Astrocyte (in vitro differentiated cells and primary cell): Measurements from ENCODE around the gene KMT5C. TPM values are rescaled to one million over a fixed set of nuclear protein-coding genes. Genes with fewer than 3 reads are reported as not detected.

ENCODE experiments used
- DNase-seq: peaks from one replicate; pipeline ENCODE4 v3.0.0-alpha.2; 2010; ENCODE audit warnings: low read depth
- FAIRE-seq: peaks from 2 replicates; lab custom pipeline; 2011; peaks lifted over from hg19 to GRCh38; lab: Jason Lieb, UNC
- H2AFZ ChIP-seq: 2 replicates; pipeline ENCODE4 v1.6.0; 2012; ENCODE audit warnings: low read depth, low read length, inconsistent platforms
- H3K27ac ChIP-seq: 2 replicates; pipeline ENCODE4 v1.5.1; 2011; ENCODE audit warnings: low read depth, low read length, inconsistent platforms
- H3K27me3 ChIP-seq: 2 replicates; pipeline ENCODE4 v1.6.0; 2011; ENCODE audit warnings: low read length, inconsistent platforms; ENCODE audit not compliant: insufficient read depth
- H3K36me3 ChIP-seq: 2 replicates; pipeline ENCODE4 v1.5.1; 2011; ENCODE audit warnings: low read length, inconsistent platforms; ENCODE audit not compliant: insufficient read depth
- H3K4me1 ChIP-seq: 2 replicates; pipeline ENCODE4 v1.5.1; 2011; ENCODE audit warnings: low read length, inconsistent platforms; ENCODE audit not compliant: insufficient read depth
- H3K4me2 ChIP-seq: 2 replicates; pipeline ENCODE4 v1.6.0; 2012; ENCODE audit warnings: low read length, inconsistent platforms
- H3K4me3 ChIP-seq: 2 replicates; pipeline ENCODE4 v1.5.1; 2011; ENCODE audit warnings: low read depth, mild to moderate bottlenecking, low read length, inconsistent platforms; ENCODE audit not compliant: insufficient read depth
- H3K79me2 ChIP-seq: 2 replicates; pipeline ENCODE4 v1.6.0; 2012; ENCODE audit warnings: mild to moderate bottlenecking, low read length, inconsistent platforms; ENCODE audit not compliant: insufficient read depth
- H3K9ac ChIP-seq: 2 replicates; pipeline ENCODE4 v1.6.0; 2012; ENCODE audit warnings: mild to moderate bottlenecking, low read length, inconsistent platforms
- H3K9me3 ChIP-seq: 2 replicates; pipeline ENCODE4 v1.5.1; 2012; ENCODE audit warnings: low read depth, mild to moderate bottlenecking, low read length, inconsistent platforms; ENCODE audit not compliant: insufficient read depth
- H4K20me1 ChIP-seq: 2 replicates; pipeline ENCODE4 v1.6.0; 2012; ENCODE audit warnings: low read length, inconsistent platforms; ENCODE audit not compliant: insufficient read depth
- H3K27ac Mint-ChIP-seq: one replicate; pipeline ENCODE4 v1.8.0; 2021; ENCODE audit warnings: mild to moderate bottlenecking, mixed read lengths; ENCODE audit not compliant: unreplicated experiment
- H3K27me3 Mint-ChIP-seq: one replicate; pipeline ENCODE4 v1.8.0; 2021; ENCODE audit warnings: low read depth, mixed read lengths; ENCODE audit not compliant: unreplicated experiment
- H3K36me3 Mint-ChIP-seq: one replicate; pipeline ENCODE4 v1.8.0; 2021; ENCODE audit warnings: low read depth, mixed read lengths; ENCODE audit not compliant: unreplicated experiment
- H3K4me1 Mint-ChIP-seq: one replicate; pipeline ENCODE4 v1.8.0; 2021; ENCODE audit warnings: low read depth, mixed read lengths; ENCODE audit not compliant: unreplicated experiment
- H3K4me3 Mint-ChIP-seq: one replicate; pipeline ENCODE4 v1.8.0; 2021; ENCODE audit warnings: mild to moderate bottlenecking, moderate library complexity, mixed read lengths; ENCODE audit not compliant: unreplicated experiment
- H3K9me3 Mint-ChIP-seq: one replicate; pipeline ENCODE4 v1.8.0; 2021; ENCODE audit warnings: mild to moderate bottlenecking, mixed read lengths; ENCODE audit not compliant: unreplicated experiment
- EZH2 ChIP-seq: IDR thresholded peaks from 2 replicates; pipeline ENCODE4 v1.6.1; 2012; ENCODE audit warnings: mild to moderate bottlenecking, low read length, inconsistent platforms; ENCODE audit not compliant: insufficient read depth
- total RNA-seq: library from RNA; stranded (reverse); gene quantifications from 2 replicates; pipeline ENCODE4 v1.2.1, GENCODE V29; 2021
- TF ChIP-seq, protein P1 (sequence below): IDR thresholded peaks from 2 replicates; pipeline ENCODE4 v1.5.1; 2011; ENCODE audit warnings: low read depth, mild to moderate bottlenecking, inconsistent platforms, low read length, moderate library complexity; ENCODE audit not compliant: insufficient read depth

Gene KMT5C
- total RNA-seq, 1 donor from 2014 or later, result 14.6 TPM

DNA sequence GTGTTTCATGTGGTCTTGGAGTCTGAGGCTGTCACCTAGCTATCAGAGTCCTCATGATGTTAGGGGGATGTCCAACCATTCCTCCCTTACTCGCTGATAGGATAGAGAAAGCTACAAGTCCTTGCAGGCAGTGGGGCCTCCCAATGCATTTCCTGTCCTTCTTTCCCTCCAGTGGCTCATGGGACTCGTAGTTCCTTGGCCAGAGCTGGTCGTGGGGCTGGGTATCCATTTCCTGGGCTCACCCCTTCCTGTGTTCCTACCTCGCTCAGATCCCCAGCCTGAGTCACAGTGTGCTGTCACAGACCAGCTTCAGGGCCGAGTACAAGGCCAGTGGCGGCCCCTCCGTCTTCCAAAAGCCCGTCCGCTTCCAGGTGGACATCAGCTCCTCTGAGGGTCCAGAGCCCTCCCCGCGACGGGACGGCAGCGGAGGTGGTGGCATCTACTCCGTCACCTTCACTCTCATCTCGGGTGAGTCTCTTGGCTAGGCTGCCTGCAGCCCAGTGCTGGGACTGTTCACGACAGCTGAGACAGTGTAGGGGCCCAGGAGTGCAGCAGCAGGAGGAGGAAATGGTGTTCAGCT is 33.6 kb upstream of the KMT5C start:
- H3K4me3 Mint-ChIP-seq, result no peak overlapping the region
- Histone ChIP-seq H3K9ac (no peak overlapping the region), H3K27ac (no peak overlapping the region), H3K36me3 (peaks cover 23% of the 10 kb centered on the region), H3K27me3 (no peaks in the 10 kb centered on the region), H3K9me3 (peaks cover 3% of the 10 kb centered on the region), H2AFZ (no peak overlapping the region), H3K4me3 (no peak overlapping the region), H3K79me2 (no peaks in the 10 kb centered on the region), H4K20me1 (no peaks in the 10 kb centered on the region), H3K4me2 (no peak overlapping the region), H3K4me1 (peaks cover 4% of the 10 kb centered on the region)
- peak overlapping the region; percentile 58 for H3K27ac Mint-ChIP-seq
- peaks cover 38% of the 10 kb centered on the region for H3K36me3 Mint-ChIP-seq
- FAIRE-seq (no peak), DNase-seq (no peak)
- no peak for TF ChIP-seq EZH2
- TF ChIP-seq, protein P1, sequence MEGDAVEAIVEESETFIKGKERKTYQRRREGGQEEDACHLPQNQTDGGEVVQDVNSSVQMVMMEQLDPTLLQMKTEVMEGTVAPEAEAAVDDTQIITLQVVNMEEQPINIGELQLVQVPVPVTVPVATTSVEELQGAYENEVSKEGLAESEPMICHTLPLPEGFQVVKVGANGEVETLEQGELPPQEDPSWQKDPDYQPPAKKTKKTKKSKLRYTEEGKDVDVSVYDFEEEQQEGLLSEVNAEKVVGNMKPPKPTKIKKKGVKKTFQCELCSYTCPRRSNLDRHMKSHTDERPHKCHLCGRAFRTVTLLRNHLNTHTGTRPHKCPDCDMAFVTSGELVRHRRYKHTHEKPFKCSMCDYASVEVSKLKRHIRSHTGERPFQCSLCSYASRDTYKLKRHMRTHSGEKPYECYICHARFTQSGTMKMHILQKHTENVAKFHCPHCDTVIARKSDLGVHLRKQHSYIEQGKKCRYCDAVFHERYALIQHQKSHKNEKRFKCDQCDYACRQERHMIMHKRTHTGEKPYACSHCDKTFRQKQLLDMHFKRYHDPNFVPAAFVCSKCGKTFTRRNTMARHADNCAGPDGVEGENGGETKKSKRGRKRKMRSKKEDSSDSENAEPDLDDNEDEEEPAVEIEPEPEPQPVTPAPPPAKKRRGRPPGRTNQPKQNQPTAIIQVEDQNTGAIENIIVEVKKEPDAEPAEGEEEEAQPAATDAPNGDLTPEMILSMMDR, result no peak
- H3K4me1 Mint-ChIP-seq, result no peaks in the 10 kb centered on the region
- H3K9me3 Mint-ChIP-seq, result no peaks in the 10 kb centered on the region
- no peaks in the 10 kb centered on the region for H3K27me3 Mint-ChIP-seq

- FAIRE-seq (no peak), DNase-seq (no peak)
- no peak overlapping the region for H3K4me2 ChIP-seq
- no peaks in the 10 kb centered on the region for H3K79me2 ChIP-seq
- Mint-ChIP-seq H3K27ac (no peak overlapping the region), H3K36me3 (peaks cover 38% of the 10 kb centered on the region), H3K9me3 (no peaks in the 10 kb centered on the region), H3K4me3 (no peak overlapping the region), H3K4me1 (no peaks in the 10 kb centered on the region), H3K27me3 (no peaks in the 10 kb centered on the region)
- no peak overlapping the region for H3K9ac ChIP-seq
- no peaks in the 10 kb centered on the region for H4K20me1 ChIP-seq
- H2AFZ ChIP-seq, result no peak overlapping the region
- H3K36me3 ChIP-seq, result peaks cover 23% of the 10 kb centered on the region
- TF ChIP-seq, protein P1, result no peak
- TF ChIP-seq EZH2, result no peak
- no peaks in the 10 kb centered on the region for H3K4me1 ChIP-seq
- H3K9me3 ChIP-seq, result peaks cover 3% of the 10 kb centered on the region
- H3K4me3 ChIP-seq, result no peak overlapping the region
- no peaks in the 10 kb centered on the region for H3K27me3 ChIP-seq
- H3K27ac ChIP-seq, result no peak overlapping the region
Measured at GRCh38 chr19:55306712-55307111, 33.0 kb upstream of the KMT5C start.

GRCh38 chr19:55308281-55308680 is 31.4 kb upstream of the KMT5C start:
- FAIRE-seq (no peak), DNase-seq (no peak)
- H3K27ac ChIP-seq, result no peak overlapping the region
- no peaks in the 10 kb centered on the region for H3K4me1 Mint-ChIP-seq
- H3K9me3 Mint-ChIP-seq, result no peaks in the 10 kb centered on the region
- no peaks in the 10 kb centered on the region for H4K20me1 ChIP-seq
- H3K79me2 ChIP-seq, result no peaks in the 10 kb centered on the region
- H3K4me2 ChIP-seq, result no peak overlapping the region
- H3K9me3 ChIP-seq, result peaks cover 3% of the 10 kb centered on the region
- H3K27ac Mint-ChIP-seq, result no peak overlapping the region
- peaks cover 18% of the 10 kb centered on the region for H3K36me3 ChIP-seq
- H3K4me3 Mint-ChIP-seq, result no peak overlapping the region
- H3K4me3 ChIP-seq, result no peak overlapping the region
- no peak overlapping the region for H2AFZ ChIP-seq
- no peaks in the 10 kb centered on the region for H3K27me3 ChIP-seq
- H3K36me3 Mint-ChIP-seq, result peaks cover 37% of the 10 kb centered on the region
- H3K9ac ChIP-seq, result no peak overlapping the region
- H3K27me3 Mint-ChIP-seq, result no peaks in the 10 kb centered on the region
- no peaks in the 10 kb centered on the region for H3K4me1 ChIP-seq
- TF ChIP-seq EZH2, result no peak
- TF ChIP-seq, protein P1, result no peak
